ENCODE measurements around the gene SETD2.

Gene SETD2

DNA sequence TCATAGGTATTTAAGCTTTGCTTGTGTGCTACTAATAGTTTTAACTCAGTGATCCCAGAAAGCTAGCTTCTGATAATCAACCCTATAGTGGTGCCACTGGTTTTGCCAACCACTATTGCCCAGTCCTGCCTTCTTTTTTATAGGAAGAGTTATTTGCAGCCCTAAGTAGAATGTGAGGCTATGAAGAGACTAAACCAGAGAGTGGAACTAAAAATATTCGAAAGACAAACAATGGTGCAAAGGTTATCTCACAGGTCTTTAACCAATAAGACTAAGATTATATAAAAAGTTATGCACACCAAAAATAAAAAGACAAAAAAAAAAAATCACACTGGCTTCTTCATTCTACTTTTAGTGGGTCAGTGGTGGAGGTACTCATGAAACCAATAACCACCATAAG, 98.9 kb downstream of the SETD2 start:
- no peak overlapping the region for H4K12ac ChIP-seq (ENCODE audit: low read depth, low read length)
- H3K9me3 ChIP-seq (ENCODE audit: insufficient read depth, low read depth, low read length) = no peaks in the 10 kb centered on the region
- no peaks in the 10 kb centered on the region for H3K79me2 ChIP-seq (ENCODE audit: control insufficient read depth, insufficient read depth, low read length, poor library complexity)
- no peak overlapping the region for H4K8ac ChIP-seq (ENCODE audit: low read depth, low read length)
- H3K14ac ChIP-seq (ENCODE audit: low read length) = no peak overlapping the region
- no peak for DNase-seq
- H3K27ac ChIP-seq (ENCODE audit: low read depth, low read length) = no peak overlapping the region
- no peak overlapping the region for H3K4me3 ChIP-seq (ENCODE audit: low read depth, low read length)
- H3K9ac ChIP-seq (ENCODE audit: low read length) = no peak overlapping the region
- H3K18ac ChIP-seq (ENCODE audit: low read length) = no peak overlapping the region
- H2BK120ac ChIP-seq (ENCODE audit: insufficient read depth, low read length, poor library complexity) = no peak overlapping the region
- no peak overlapping the region for H2BK5ac ChIP-seq (ENCODE audit: low read depth, low read length, poor library complexity)
- no peak overlapping the region for H2BK12ac ChIP-seq (ENCODE audit: low read length)
- no peak overlapping the region for H3K4me2 ChIP-seq (ENCODE audit: low read length)
- no peak overlapping the region for H2AFZ ChIP-seq (ENCODE audit: insufficient read depth, low read length, poor library complexity)
- no CpG with 5 or more reads among the region's 1 CpG for WGBS (ENCODE audit: extremely low coverage, insufficient coverage, insufficient read length)
- H3K36me3 ChIP-seq (ENCODE audit: control insufficient read depth in 1 of 2, insufficient read depth in 2 of 2, low read length in 2 of 2) = peaks cover 4 to 5% of the 10 kb centered on the region in 2 experiments
- no peaks in the 10 kb centered on the region for H3K79me1 ChIP-seq (ENCODE audit: low read length)
- H3K4ac ChIP-seq (ENCODE audit: low read depth, low read length) = no peak overlapping the region
- no peak overlapping the region for H2AK5ac ChIP-seq (ENCODE audit: low read length)
- H3K4me1 ChIP-seq (ENCODE audit: control insufficient read depth in 1 of 2, insufficient read depth in 2 of 2, low read length in 2 of 2) = no peaks in the 10 kb centered on the region
- H3K23ac ChIP-seq (ENCODE audit: low read length) = no peak overlapping the region
- no peak overlapping the region for H4K91ac ChIP-seq (ENCODE audit: low read depth, low read length)
- H3K27me3 ChIP-seq (ENCODE audit: insufficient read depth, low read length) = no peaks in the 10 kb centered on the region

DNA sequence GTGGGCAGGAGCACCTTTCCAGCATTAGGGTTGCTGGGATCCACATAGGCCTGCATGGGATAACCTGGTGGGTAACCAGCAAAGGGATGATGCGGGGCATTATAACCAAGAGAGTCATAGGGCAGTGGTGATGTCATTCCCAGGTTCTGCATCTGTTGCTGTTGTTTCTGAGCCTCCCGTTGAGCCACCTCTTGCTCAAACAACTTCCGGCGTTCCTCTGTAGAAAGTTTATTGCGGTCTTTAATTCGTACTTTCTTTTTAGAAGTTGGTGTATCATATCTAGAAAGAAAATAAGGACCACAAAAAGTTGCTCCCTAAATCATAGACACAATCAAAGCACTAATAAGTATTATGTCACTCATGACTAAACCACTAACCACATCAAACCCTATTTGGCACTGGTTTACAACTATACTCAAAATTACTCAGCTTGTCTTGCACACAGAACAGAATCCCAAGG, 106.7 kb downstream of the SETD2 start:
- H2AFZ ChIP-seq (ENCODE audit: insufficient read depth, low read length, poor library complexity) = no peak overlapping the region
- no peaks in the 10 kb centered on the region for H3K79me2 ChIP-seq (ENCODE audit: control insufficient read depth, insufficient read depth, low read length, poor library complexity)
- no peak overlapping the region for H3K4ac ChIP-seq (ENCODE audit: low read depth, low read length)
- H3K79me1 ChIP-seq (ENCODE audit: low read length) = no peaks in the 10 kb centered on the region
- H3K9me3 ChIP-seq (ENCODE audit: insufficient read depth, low read depth, low read length) = no peaks in the 10 kb centered on the region
- H3K4me1 ChIP-seq (ENCODE audit: control insufficient read depth in 1 of 2, insufficient read depth in 2 of 2, low read length in 2 of 2) = no peaks in the 10 kb centered on the region
- H3K36me3 ChIP-seq (ENCODE audit: control insufficient read depth in 1 of 2, insufficient read depth in 2 of 2, low read length in 2 of 2) = peaks cover 9 to 13% of the 10 kb centered on the region in 2 experiments
- no peak overlapping the region for H3K27ac ChIP-seq (ENCODE audit: low read depth, low read length)
- H2BK5ac ChIP-seq (ENCODE audit: low read depth, low read length, poor library complexity) = no peak overlapping the region
- H3K18ac ChIP-seq (ENCODE audit: low read length) = no peak overlapping the region
- no peak overlapping the region for H4K91ac ChIP-seq (ENCODE audit: low read depth, low read length)
- H2BK120ac ChIP-seq (ENCODE audit: insufficient read depth, low read length, poor library complexity) = no peak overlapping the region
- no peak overlapping the region for H4K12ac ChIP-seq (ENCODE audit: low read depth, low read length)
- no peak overlapping the region for H3K14ac ChIP-seq (ENCODE audit: low read length)
- no peak overlapping the region for H3K9ac ChIP-seq (ENCODE audit: low read length)
- no peak overlapping the region for H3K4me2 ChIP-seq (ENCODE audit: low read length)
- H2BK12ac ChIP-seq (ENCODE audit: low read length) = no peak overlapping the region
- no peaks in the 10 kb centered on the region for H3K27me3 ChIP-seq (ENCODE audit: insufficient read depth, low read length)
- no peak overlapping the region for H2AK5ac ChIP-seq (ENCODE audit: low read length)
- no peak for DNase-seq
- no peak overlapping the region for H3K23ac ChIP-seq (ENCODE audit: low read length)
- WGBS (ENCODE audit: extremely low coverage, insufficient coverage, insufficient read length) = no CpG with 5 or more reads among the region's 6 CpGs
- H4K8ac ChIP-seq (ENCODE audit: low read depth, low read length) = no peak overlapping the region
- H3K4me3 ChIP-seq (ENCODE audit: low read depth, low read length) = no peak overlapping the region

DNA sequence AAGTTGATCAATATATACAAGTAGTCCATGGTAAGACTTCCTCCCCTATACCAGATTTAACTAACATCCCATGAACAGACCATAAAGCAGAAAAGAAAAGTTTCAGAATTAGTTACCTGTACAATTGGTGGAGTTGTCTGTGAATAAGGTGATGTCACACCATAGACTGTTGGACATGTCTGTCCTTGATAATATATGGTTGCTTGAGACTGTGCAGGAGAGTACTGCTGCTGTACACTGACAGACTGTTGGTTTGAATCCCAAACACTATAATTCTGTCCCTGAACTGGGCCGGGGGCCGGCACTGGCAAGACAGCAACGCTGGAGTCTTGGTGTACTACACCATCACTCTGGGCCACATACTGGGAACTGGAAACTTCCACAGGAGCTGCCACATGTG, 107.2 kb downstream of the SETD2 start:
- no peak overlapping the region for H4K12ac ChIP-seq (ENCODE audit: low read depth, low read length)
- no peak overlapping the region for H4K8ac ChIP-seq (ENCODE audit: low read depth, low read length)
- H3K9me3 ChIP-seq (ENCODE audit: insufficient read depth, low read depth, low read length) = no peaks in the 10 kb centered on the region
- no peak overlapping the region for H2BK5ac ChIP-seq (ENCODE audit: low read depth, low read length, poor library complexity)
- no peak overlapping the region for H2AFZ ChIP-seq (ENCODE audit: insufficient read depth, low read length, poor library complexity)
- no peak overlapping the region for H2BK120ac ChIP-seq (ENCODE audit: insufficient read depth, low read length, poor library complexity)
- H2BK12ac ChIP-seq (ENCODE audit: low read length) = no peak overlapping the region
- no peak overlapping the region for H3K4me2 ChIP-seq (ENCODE audit: low read length)
- H3K23ac ChIP-seq (ENCODE audit: low read length) = no peak overlapping the region
- H2AK5ac ChIP-seq (ENCODE audit: low read length) = no peak overlapping the region
- H3K18ac ChIP-seq (ENCODE audit: low read length) = no peak overlapping the region
- peaks cover 9 to 13% of the 10 kb centered on the region in 2 experiments for H3K36me3 ChIP-seq (ENCODE audit: control insufficient read depth in 1 of 2, insufficient read depth in 2 of 2, low read length in 2 of 2)
- no peak for DNase-seq
- H3K27ac ChIP-seq (ENCODE audit: low read depth, low read length) = no peak overlapping the region
- no peaks in the 10 kb centered on the region for H3K79me1 ChIP-seq (ENCODE audit: low read length)
- H3K4ac ChIP-seq (ENCODE audit: low read depth, low read length) = no peak overlapping the region
- no peaks in the 10 kb centered on the region for H3K4me1 ChIP-seq (ENCODE audit: control insufficient read depth in 1 of 2, insufficient read depth in 2 of 2, low read length in 2 of 2)
- H3K27me3 ChIP-seq (ENCODE audit: insufficient read depth, low read length) = no peaks in the 10 kb centered on the region
- no CpG with 5 or more reads among the region's 3 CpGs for WGBS (ENCODE audit: extremely low coverage, insufficient coverage, insufficient read length)
- no peak overlapping the region for H4K91ac ChIP-seq (ENCODE audit: low read depth, low read length)
- no peak overlapping the region for H3K4me3 ChIP-seq (ENCODE audit: low read depth, low read length)
- no peaks in the 10 kb centered on the region for H3K79me2 ChIP-seq (ENCODE audit: control insufficient read depth, insufficient read depth, low read length, poor library complexity)
- H3K14ac ChIP-seq (ENCODE audit: low read length) = no peak overlapping the region
- no peak overlapping the region for H3K9ac ChIP-seq (ENCODE audit: low read length)

DNA sequence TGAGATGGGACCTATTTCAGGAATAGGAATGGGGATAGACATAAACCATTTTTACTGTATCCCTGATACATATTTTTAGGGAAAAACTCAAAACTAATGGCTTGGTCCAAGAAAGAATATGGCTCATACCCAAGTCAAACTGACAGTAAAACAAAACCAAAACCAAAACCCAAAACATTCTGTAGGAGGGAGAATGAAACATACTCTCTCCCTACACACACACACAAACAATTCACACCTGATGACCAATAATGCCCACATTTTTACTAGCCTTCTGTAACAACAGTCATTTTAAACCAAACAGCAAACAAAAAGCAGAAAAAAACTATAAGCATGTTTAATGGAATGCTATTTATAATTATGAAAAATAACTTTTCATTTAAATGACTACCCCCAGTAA, 109.5 kb downstream of the SETD2 start:
- Histone ChIP-seq H4K91ac (ENCODE audit: low read depth, low read length) (no peak overlapping the region), H3K23ac (ENCODE audit: low read length) (no peak overlapping the region), H3K14ac (ENCODE audit: low read length) (no peak overlapping the region), H3K27me3 (ENCODE audit: insufficient read depth, low read length) (no peaks in the 10 kb centered on the region), H3K4me2 (ENCODE audit: low read length) (no peak overlapping the region), H2BK12ac (ENCODE audit: low read length) (no peak overlapping the region), H2BK120ac (ENCODE audit: insufficient read depth, low read length, poor library complexity) (no peak overlapping the region), H4K12ac (ENCODE audit: low read depth, low read length) (no peak overlapping the region), H4K8ac (ENCODE audit: low read depth, low read length) (no peak overlapping the region), H3K9me3 (ENCODE audit: insufficient read depth, low read depth, low read length) (no peaks in the 10 kb centered on the region), H2BK5ac (ENCODE audit: low read depth, low read length, poor library complexity) (no peak overlapping the region), H3K4ac (ENCODE audit: low read depth, low read length) (no peak overlapping the region), H3K79me1 (ENCODE audit: low read length) (no peaks in the 10 kb centered on the region), H2AK5ac (ENCODE audit: low read length) (no peak overlapping the region), H3K9ac (ENCODE audit: low read length) (no peak overlapping the region), H3K4me3 (ENCODE audit: low read depth, low read length) (no peak overlapping the region), H2AFZ (ENCODE audit: insufficient read depth, low read length, poor library complexity) (no peak overlapping the region), H3K18ac (ENCODE audit: low read length) (no peak overlapping the region), H3K27ac (ENCODE audit: low read depth, low read length) (no peak overlapping the region), H3K4me1 (ENCODE audit: control insufficient read depth in 1 of 2, insufficient read depth in 2 of 2, low read length in 2 of 2) (peaks cover 0 to 1% of the 10 kb centered on the region in 2 experiments), H3K36me3 (ENCODE audit: control insufficient read depth in 1 of 2, insufficient read depth in 2 of 2, low read length in 2 of 2) (peaks cover 9 to 11% of the 10 kb centered on the region in 2 experiments), H3K79me2 (ENCODE audit: control insufficient read depth, insufficient read depth, low read length, poor library complexity) (no peaks in the 10 kb centered on the region)
- DNase-seq = no peak

All from trophoblast cell (in vitro differentiated cells and primary cell).